HEK293T (cell line): Measurements from ENCODE around the gene STT3B.

Experiments
- HDGF ChIP-seq: fragments of 450-650 bp; IDR thresholded peaks from 2 replicates; pipeline ENCODE4 v1.6.1; 2017; ENCODE audit warnings: antibody characterized with exemption, borderline replicate concordance
- LEF1 ChIP-seq: fragments of 450-650 bp; IDR thresholded peaks from 2 replicates; pipeline ENCODE4 v1.6.1; 2017; ENCODE audit warnings: mild to moderate bottlenecking, borderline replicate concordance
- NFRKB ChIP-seq: fragments of 450-650 bp; IDR thresholded peaks from 2 replicates; pipeline ENCODE4 v1.6.1; 2016; ENCODE audit warnings: mild to moderate bottlenecking, moderate library complexity
- SP1 ChIP-seq: fragments of 450-650 bp; IDR thresholded peaks from 2 replicates; pipeline ENCODE4 v1.6.1; 2017

GRCh38 chr3:31592764-31593163, 60.0 kb downstream of the STT3B start:
- TF ChIP-seq LEF1 = no peak
- TF ChIP-seq NFRKB = no peak
- no peak for TF ChIP-seq SP1
- no peak for TF ChIP-seq HDGF
